NB4 (cell line): ENCODE data around the gene CCDC73.

ENCODE experiments used
- DNase-seq: peaks from one replicate; pipeline ENCODE4 v3.0.0; 2010; ENCODE audit warnings: low read depth
- H3K4me3 ChIP-seq: one replicate; pipeline ENCODE4 v1.5.1; 2011; ENCODE audit warnings: mild to moderate bottlenecking, low read depth, low read length, moderate library complexity
- MYC ChIP-seq: IDR thresholded peaks from 2 replicates; pipeline ENCODE4 v1.6.1; 2011; ENCODE audit warnings: low read depth, low read length
- POLR2A ChIP-seq: IDR thresholded peaks from 2 replicates; pipeline ENCODE4 v1.6.1; 2011; ENCODE audit warnings: mild to moderate bottlenecking; ENCODE audit not compliant: insufficient read length; ENCODE audit errors: extremely low read depth
- TF ChIP-seq, protein P1 (sequence below): IDR thresholded peaks from 2 replicates; pipeline ENCODE4 v1.6.1; 2011; ENCODE audit warnings: low read depth, low read length
- TF ChIP-seq, protein P2 (sequence below): IDR thresholded peaks from one replicate; pipeline ENCODE4 v1.5.1; 2012; ENCODE audit warnings: low read depth, low read length

CCDC73 gene

DNA sequence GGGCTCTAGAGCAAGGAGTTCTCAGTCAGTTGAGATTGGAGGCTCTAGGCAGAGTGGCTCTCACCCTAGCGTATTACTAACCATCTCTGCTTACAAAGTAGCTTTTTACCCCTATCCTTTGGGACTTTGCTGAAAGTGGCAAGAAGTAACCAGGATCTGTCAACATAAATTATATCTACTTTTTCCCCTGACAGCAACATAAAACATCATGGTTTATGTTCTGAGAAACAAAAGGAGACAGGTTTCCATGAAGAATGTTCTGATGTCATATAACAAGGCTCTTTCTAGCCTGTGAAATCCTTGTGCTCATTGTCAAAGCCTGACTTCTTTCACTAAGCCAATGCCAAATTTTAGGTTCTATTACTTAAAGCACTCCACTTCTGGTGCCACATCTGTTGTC, 218.0 kb downstream of the CCDC73 start:
- no peak overlapping the region for H3K4me3 ChIP-seq
- no peak for DNase-seq
- TF ChIP-seq, protein P1, sequence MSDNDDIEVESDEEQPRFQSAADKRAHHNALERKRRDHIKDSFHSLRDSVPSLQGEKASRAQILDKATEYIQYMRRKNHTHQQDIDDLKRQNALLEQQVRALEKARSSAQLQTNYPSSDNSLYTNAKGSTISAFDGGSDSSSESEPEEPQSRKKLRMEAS, result no peak
- TF ChIP-seq, protein P2, sequence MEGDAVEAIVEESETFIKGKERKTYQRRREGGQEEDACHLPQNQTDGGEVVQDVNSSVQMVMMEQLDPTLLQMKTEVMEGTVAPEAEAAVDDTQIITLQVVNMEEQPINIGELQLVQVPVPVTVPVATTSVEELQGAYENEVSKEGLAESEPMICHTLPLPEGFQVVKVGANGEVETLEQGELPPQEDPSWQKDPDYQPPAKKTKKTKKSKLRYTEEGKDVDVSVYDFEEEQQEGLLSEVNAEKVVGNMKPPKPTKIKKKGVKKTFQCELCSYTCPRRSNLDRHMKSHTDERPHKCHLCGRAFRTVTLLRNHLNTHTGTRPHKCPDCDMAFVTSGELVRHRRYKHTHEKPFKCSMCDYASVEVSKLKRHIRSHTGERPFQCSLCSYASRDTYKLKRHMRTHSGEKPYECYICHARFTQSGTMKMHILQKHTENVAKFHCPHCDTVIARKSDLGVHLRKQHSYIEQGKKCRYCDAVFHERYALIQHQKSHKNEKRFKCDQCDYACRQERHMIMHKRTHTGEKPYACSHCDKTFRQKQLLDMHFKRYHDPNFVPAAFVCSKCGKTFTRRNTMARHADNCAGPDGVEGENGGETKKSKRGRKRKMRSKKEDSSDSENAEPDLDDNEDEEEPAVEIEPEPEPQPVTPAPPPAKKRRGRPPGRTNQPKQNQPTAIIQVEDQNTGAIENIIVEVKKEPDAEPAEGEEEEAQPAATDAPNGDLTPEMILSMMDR, result no peak
- TF ChIP-seq MYC (no peak), POLR2A (no peak)

DNA sequence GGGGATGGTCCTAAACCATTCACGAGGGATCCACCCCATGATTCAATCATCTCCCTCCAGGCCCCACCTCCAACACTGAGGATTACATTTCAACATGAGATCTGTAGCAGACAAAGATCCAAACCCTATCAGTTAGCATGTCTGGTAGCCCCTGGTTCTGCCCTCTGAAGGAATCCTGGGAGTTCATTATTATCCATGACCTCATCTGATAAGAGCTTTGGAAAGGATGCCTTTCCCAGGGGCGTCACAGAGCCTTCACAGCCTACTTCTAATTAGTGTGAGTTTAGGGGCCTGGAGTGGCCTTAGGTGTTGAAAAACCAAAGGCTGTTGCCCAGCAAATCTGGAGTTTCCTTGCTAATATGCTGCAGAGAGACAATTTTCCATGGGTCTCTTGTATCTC, 219.4 kb downstream of the CCDC73 start:
- no peak for DNase-seq
- TF ChIP-seq, protein P1, result no peak
- TF ChIP-seq MYC (no peak), POLR2A (no peak)
- TF ChIP-seq, protein P2, result no peak
- no peak overlapping the region for H3K4me3 ChIP-seq

DNA sequence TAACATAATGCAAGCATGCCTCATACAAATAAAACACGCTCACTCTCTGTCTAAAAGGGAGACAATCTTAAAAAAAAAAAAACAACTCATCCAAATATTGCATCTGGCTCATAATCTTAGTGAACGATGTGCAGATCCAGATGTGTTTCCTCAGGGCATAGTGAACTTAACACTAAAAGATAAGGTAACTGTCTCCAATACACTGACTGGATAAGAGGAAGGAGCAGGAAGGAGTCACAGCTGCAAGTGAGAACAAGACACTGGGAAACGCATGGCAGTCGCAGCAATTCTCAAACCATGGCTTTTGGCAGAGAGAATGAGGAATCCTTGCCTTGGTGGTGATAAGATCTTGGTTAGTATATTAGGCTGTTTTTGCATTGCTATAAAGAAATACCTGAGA, 220.0 kb downstream of the CCDC73 start:
- no peak for DNase-seq
- TF ChIP-seq, protein P1, result no peak
- no peak for TF ChIP-seq POLR2A
- no peak for TF ChIP-seq MYC
- TF ChIP-seq, protein P2, result no peak
- no peak overlapping the region for H3K4me3 ChIP-seq

DNA sequence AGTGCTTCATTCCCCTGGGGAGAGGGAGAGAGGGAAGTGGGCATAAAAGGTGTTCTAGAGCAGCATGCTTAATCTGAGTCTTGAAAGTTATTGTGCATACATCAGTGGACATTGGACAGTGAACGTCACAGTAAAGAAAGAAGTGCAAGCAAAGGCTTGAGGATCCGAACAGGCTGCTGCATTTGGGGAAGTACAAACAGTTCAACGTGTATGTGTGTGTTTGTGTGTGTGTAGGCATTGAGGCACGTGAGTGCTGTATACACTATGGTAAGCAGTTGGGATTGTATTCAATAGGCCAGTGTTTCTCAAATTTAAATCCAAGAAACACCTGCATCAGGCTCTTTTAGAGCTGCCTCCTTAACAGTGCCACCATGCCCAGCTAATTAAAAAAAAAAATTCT, 221.2 kb downstream of the CCDC73 start:
- no peak overlapping the region for H3K4me3 ChIP-seq
- TF ChIP-seq, protein P2, result no peak
- no peak for TF ChIP-seq POLR2A
- no peak for TF ChIP-seq MYC
- TF ChIP-seq, protein P1, result no peak
- no peak for DNase-seq

DNA sequence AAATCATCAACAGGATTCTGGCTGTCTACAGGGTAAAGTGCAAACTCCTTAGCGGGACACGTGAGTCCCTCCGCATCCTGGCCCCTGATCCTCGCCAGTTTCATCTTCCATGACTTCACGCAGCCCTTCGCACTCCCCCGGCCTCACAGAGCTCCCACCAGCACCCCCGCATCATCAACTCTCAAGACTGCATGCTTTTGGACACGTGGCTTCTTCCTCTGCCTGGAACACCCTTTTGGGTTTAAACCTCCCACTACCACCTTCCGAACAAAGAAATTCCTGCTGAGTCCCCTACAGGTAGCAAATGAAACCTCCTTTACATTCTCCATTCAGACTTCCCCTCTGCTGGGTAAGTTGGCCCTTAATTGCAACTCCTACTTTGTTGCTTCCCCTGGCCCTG, 223.4 kb downstream of the CCDC73 start:
- H3K4me3 ChIP-seq, result no peak overlapping the region
- DNase-seq, result no peak
- TF ChIP-seq POLR2A, result no peak
- TF ChIP-seq, protein P1, result no peak
- TF ChIP-seq, protein P2, result no peak
- no peak for TF ChIP-seq MYC

DNA sequence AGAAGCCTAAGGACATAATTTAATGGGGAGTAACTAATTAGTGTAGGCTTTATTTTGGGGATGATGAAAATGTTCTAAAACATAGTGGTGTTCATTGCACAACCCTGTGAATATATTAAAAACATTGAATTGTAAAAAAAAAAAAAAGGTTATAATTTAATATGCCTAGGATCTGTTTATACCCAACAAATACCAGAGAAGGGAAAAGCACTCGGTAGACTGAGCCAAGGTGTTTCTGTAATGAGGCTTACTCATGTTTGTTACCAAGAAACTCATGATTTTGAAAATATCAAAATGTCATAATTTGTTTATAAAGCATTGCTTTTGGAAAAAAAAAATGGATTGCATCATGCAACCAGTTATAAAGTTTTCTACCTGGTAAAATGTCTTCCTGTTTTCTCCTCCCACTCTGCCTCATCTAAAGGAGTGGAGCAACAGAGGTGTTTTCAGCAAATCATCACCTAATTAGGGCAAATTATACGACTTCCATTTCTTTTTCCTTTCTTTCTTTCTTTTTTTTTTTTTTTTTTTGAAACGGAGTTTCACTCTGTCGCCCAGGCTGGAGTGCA, 225.1 kb downstream of the CCDC73 start:
- TF ChIP-seq MYC (no peak), POLR2A (no peak)
- TF ChIP-seq, protein P1, result no peak
- TF ChIP-seq, protein P2, result no peak
- H3K4me3 ChIP-seq, result no peak overlapping the region
- no peak for DNase-seq
